K562 (cell line): ENCODE measurements around the gene DERL3. TPM values are rescaled to one million over a fixed set of nuclear protein-coding genes. Genes with fewer than 3 reads are reported as not detected.

ENCODE experiments used
- ATAC-seq: fragments of 200-7000 bp; cut with Tn5 transposase; 3 replicates; pipeline ENCODE4 v1.9.1; 2020; ENCODE audit warnings: moderate library complexity
- BruUV-seq: library from RNA; stranded (reverse); fragments of 400-500 nt; replicated peaks from 2 replicates; lab custom pipeline; 2021; lab: Mats Ljungman, UMichigan
- CTCF ChIA-PET: fragments of 300-600 bp; formaldehyde crosslinking; extraction: SDS; loops from one replicate; lab custom pipeline; 2021; ENCODE audit warnings: low intra/inter-chr PET ratio; lab: Yijun Ruan, JAX
- POLR2A ChIA-PET: fragments of 300-600, 350-650 bp; sonication (Branson Sonifier 250); formaldehyde crosslinking; extraction: SDS; loops from one replicate; lab custom pipeline; 2021; ENCODE audit warnings: antibody characterized with exemption, inconsistent platforms; lab: Yijun Ruan, JAX
- DNase-seq, 4 experiments: peaks; one replicate each; pipeline versions ENCODE4 v3.0.0 to v3.0.0-alpha.2; 2011 to 2018; ENCODE audit warnings: low spot score in 3 of 4, mixed read lengths in 3 of 4; ENCODE audit errors: extremely low read depth in 1 of 4
- FAIRE-seq: peaks from 2 replicates; lab custom pipeline; 2011; peaks lifted over from hg19 to GRCh38; lab: Jason Lieb, UNC
- H2AFZ ChIP-seq: 2 replicates; pipeline ENCODE4 v1.6.0; 2011; ENCODE audit warnings: low read depth, low read length, control low read depth, inconsistent platforms
- H3K27ac ChIP-seq: fragments of 200-600 bp; 3 replicates; pipeline ENCODE4 v1.8.0; 2011; ENCODE audit warnings: low read depth, mild to moderate bottlenecking, control low read depth, inconsistent platforms, low read length, moderate library complexity, mixed read lengths; ENCODE audit errors: extremely low read depth
- H3K27me3 ChIP-seq, 2 experiments: fragments of 300-600 bp in 1 of 2; 2 replicates in 1 of 2; 3 replicates in 1 of 2; pipeline versions ENCODE4 v1.6.0 to v1.8.0; 2011; ENCODE audit warnings: inconsistent platforms in 2 of 2, low read length in 2 of 2, mild to moderate bottlenecking in 1 of 2, mixed read lengths in 1 of 2, moderate library complexity in 1 of 2; ENCODE audit not compliant: control insufficient read depth in 2 of 2, insufficient read depth in 2 of 2
- H3K36me3 ChIP-seq: fragments of 300-600 bp; 3 replicates; pipeline ENCODE4 v1.8.0; 2011; ENCODE audit warnings: mild to moderate bottlenecking, low read length, inconsistent platforms; ENCODE audit not compliant: control insufficient read depth, insufficient read depth
- H3K4me1 ChIP-seq, 2 experiments: fragments of 200-600 bp in 1 of 2; replicated peaks in 1 of 2; 2 replicates in 1 of 2; 3 replicates in 1 of 2; pipeline versions ENCODE4 v1.5.1 to v1.8.0; 2011; ENCODE audit warnings: inconsistent platforms in 2 of 2, low read length in 2 of 2, mild to moderate bottlenecking in 1 of 2, mixed read lengths in 1 of 2, moderate library complexity in 1 of 2; ENCODE audit not compliant: control insufficient read depth in 2 of 2, insufficient read depth in 2 of 2
- H3K4me2 ChIP-seq: 2 replicates; pipeline ENCODE4 v1.6.1; 2011; ENCODE audit warnings: low read length, control low read depth, inconsistent platforms, mixed read lengths; ENCODE audit not compliant: insufficient read depth
- H3K4me3 ChIP-seq: fragments of 200-600 bp; sonication (generic), shearing (Covaris generic); 2 replicates; pipeline ENCODE4 v1.5.1; 2016; ENCODE audit warnings: control low read depth, inconsistent platforms
- H3K79me2 ChIP-seq: fragments of 200-600 bp; 3 replicates; pipeline ENCODE4 v1.8.0; 2011; ENCODE audit warnings: low read length, inconsistent platforms; ENCODE audit not compliant: control insufficient read depth, insufficient read depth
- H3K9ac ChIP-seq, 2 experiments: 2 replicates each; pipeline versions ENCODE4 v1.6.0 to v1.6.1; 2011; ENCODE audit warnings: low read depth in 2 of 2, low read length in 2 of 2, control low read depth in 1 of 2, inconsistent platforms in 1 of 2, mild to moderate bottlenecking in 1 of 2, mixed read lengths in 1 of 2; ENCODE audit not compliant: insufficient read depth in 1 of 2
- H3K9me1 ChIP-seq: one replicate; pipeline ENCODE4 v1.6.0; 2011; ENCODE audit warnings: inconsistent platforms, mild to moderate bottlenecking, low read length, moderate library complexity; ENCODE audit not compliant: control insufficient read depth, insufficient read depth
- H3K9me3 ChIP-seq: replicated peaks from 2 replicates; pipeline ENCODE4 v1.5.1; 2011; ENCODE audit warnings: low read depth, low read length, inconsistent platforms; ENCODE audit not compliant: control insufficient read depth, insufficient read depth
- H4K20me1 ChIP-seq: replicated peaks from 2 replicates; pipeline ENCODE4 v1.6.1; 2011; ENCODE audit warnings: low read length, inconsistent platforms, mixed read lengths; ENCODE audit not compliant: control insufficient read depth, insufficient read depth
- CBFA2T3 ChIP-seq: fragments of 450-650 bp; IDR thresholded peaks from 2 replicates; pipeline ENCODE4 v1.6.1; 2017
- E2F4 ChIP-seq: sonication (generic); formaldehyde crosslinking; IDR thresholded peaks from 2 replicates; pipeline ENCODE4 v1.8.0; 2022; ENCODE audit warnings: mild to moderate bottlenecking, low read depth, missing genetic modification reagents
- GTF2A2 ChIP-seq: IDR thresholded peaks from 2 replicates; pipeline ENCODE4 v1.6.1; 2016; ENCODE audit warnings: mild to moderate bottlenecking, missing genetic modification characterization, missing compliant biosample characterization
- TAL1 ChIP-seq: fragments of 450-650 bp; IDR thresholded peaks from 2 replicates; pipeline ENCODE4 v1.6.1; 2016; ENCODE audit warnings: mild to moderate bottlenecking
- TSHZ1 ChIP-seq: fragments of 250-450 bp; sonication (Bioruptor Pico); IDR thresholded peaks from 2 replicates; pipeline ENCODE4 v1.4.0; 2020; ENCODE audit warnings: mild to moderate bottlenecking, moderate library complexity
- ZNF75A ChIP-seq: fragments of 450-650 bp; formaldehyde crosslinking; IDR thresholded peaks from 2 replicates; pipeline ENCODE4 v1.4.0; 2020; ENCODE audit warnings: mild to moderate bottlenecking
- WGBS: fragments of 100-300 bp; shearing (Covaris generic); methylation state at CpG from one replicate; pipeline ENCODE4 v1.1.6; 2016; ENCODE audit warnings: low coverage, mixed read lengths; ENCODE audit not compliant: insufficient coverage; ENCODE audit errors: missing lambda C conversion rate; 5-methylcytosine and 5-hydroxymethylcytosine counted together
- in situ Hi-C: fragments of 300-500 bp; cut with MboI; formaldehyde crosslinking; loops from 4 replicates; pipeline ENCODE4 v1.15.0; 2018; ENCODE audit warnings: inconsistent platforms, mixed read lengths
- intact Hi-C: fragments of 100-400 bp; cut with micrococcal nuclease; formaldehyde crosslinking; loops from 2 replicates; pipeline ENCODE4 v1.14.2; 2022
- polyA plus RNA-seq, 8 experiments: library from polyadenylated mRNA; depleted of rRNA in 4 of 8; stranded (reverse) in 5 of 8; unstranded in 3 of 8; fragments of >200 nt; fragmentation: Nextera tagmentation in 2 of 8; fragmentation: Illumina TruSeq in 1 of 8; extraction: Ambion mirVana in 2 of 8; extraction: Trizol in 1 of 8; gene quantifications; 2 replicates each; pipeline versions ENCODE4 v1.2.1 to v1.2.3, GENCODE V29; 2011 to 2014; ENCODE audit warnings: inconsistent platforms in 1 of 8, missing spikeins in 1 of 8
- total RNA-seq, 7 experiments: library from RNA; depleted of rRNA in 6 of 7; stranded (reverse); fragments of >200 nt in 6 of 7; fragmentation: Illumina TruSeq in 2 of 7; extraction: Trizol in 2 of 7; gene quantifications; 2 replicates each; pipeline versions ENCODE4 v1.2.1 to v1.2.3, GENCODE V29; 2011 to 2021; ENCODE audit warnings: low replicate concordance in 1 of 7

Gene DERL3
- total and polyA plus RNA-seq, 9 of the 15 experiments (the other 6 are each of a cell fraction or from before 2014, with no cell fraction given): 1.3 to 12.4 (median 4.8) TPM

DNA sequence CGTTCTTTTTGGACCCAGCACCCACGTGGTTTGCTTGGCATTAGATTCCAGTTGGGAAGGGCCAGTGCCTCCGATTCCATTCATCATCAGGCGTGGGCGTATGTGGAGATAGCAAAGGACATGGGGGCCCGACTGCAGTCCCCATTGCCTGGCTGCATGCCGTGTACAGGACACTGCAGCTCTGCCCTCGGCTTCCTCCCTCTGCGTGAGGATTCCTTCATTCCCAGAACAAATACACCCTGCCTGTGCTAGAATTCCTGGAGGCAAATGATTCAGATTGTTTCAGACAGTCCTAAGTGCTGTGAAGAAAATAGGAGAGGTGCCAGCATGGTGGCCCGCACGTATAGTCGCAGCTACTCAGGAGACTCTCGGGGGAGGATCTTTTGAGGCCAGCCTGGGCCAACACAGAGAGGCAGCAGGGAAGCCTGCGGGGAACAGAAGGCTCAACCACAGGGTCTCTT lies 15.4 kb downstream of the DERL3 start:
- no peak overlapping the region for H3K4me3 ChIP-seq
- no peaks in the 10 kb centered on the region for H3K27me3 ChIP-seq
- ATAC-seq (no peak), DNase-seq (no peak), FAIRE-seq (no peak)
- no TSS peak for BruUV-seq
- H3K4me2 ChIP-seq: no peak overlapping the region
- ChIA-PET POLR2A (interaction anchor here (0.5 kb wide), 1 partner anchor 21 kb away, joined by 3 read pairs; no protein-coding TSS in a partner anchor), CTCF (no interaction called here)
- no peaks in the 10 kb centered on the region for H3K4me1 ChIP-seq
- H3K27ac ChIP-seq: no peak overlapping the region
- H3K36me3 ChIP-seq: peaks cover 69% of the 10 kb centered on the region; the same call in 2 of the 3 replicates
- H3K79me2 ChIP-seq: no peaks in the 10 kb centered on the region
- intact Hi-C loops (no loop called here), in situ Hi-C loops (no loop called here)
- H2AFZ ChIP-seq: no peak overlapping the region
- WGBS: 91% methylated on average over 8 of the region's 14 CpGs
- no peak for TF ChIP-seq CBFA2T3
- TF ChIP-seq E2F4: no peak
- TF ChIP-seq GTF2A2 (tag): no peak
- TF ChIP-seq ZNF75A (CRISPR knock-in tag): no peak
- no peak for TF ChIP-seq TAL1
- TF ChIP-seq TSHZ1 (CRISPR knock-in tag): no peak
- no peak overlapping the region for H3K9ac ChIP-seq
- H3K9me1 ChIP-seq: no peaks in the 10 kb centered on the region
- no peaks in the 10 kb centered on the region for H4K20me1 ChIP-seq
- no peaks in the 10 kb centered on the region for H3K9me3 ChIP-seq
